GM12892 (cell line): Measurements from ENCODE around the gene EPB41L4A.

Experiments
- POLR2A ChIP-seq: IDR thresholded peaks from 2 replicates; pipeline ENCODE4 v1.6.1; 2011; ENCODE audit warnings: low read depth, low read length, control low read depth
- POLR2AphosphoS5 ChIP-seq: IDR thresholded peaks from 2 replicates; pipeline ENCODE4 v1.6.1; 2011; ENCODE audit warnings: low read depth, low read length, control low read depth
- TAF1 ChIP-seq: IDR thresholded peaks from 2 replicates; pipeline ENCODE4 v1.6.1; 2011; ENCODE audit warnings: low read depth, mild to moderate bottlenecking, control low read depth, low read length, borderline replicate concordance

GRCh38 chr5:112192072-112192471 lies 227.0 kb downstream of the EPB41L4A start:
- no peak for TF ChIP-seq TAF1
- no peak for TF ChIP-seq POLR2A
- TF ChIP-seq POLR2AphosphoS5: no peak
